ENCODE measurements around the gene EMC6. TPM values are rescaled to one million over a fixed set of nuclear protein-coding genes. Genes with fewer than 3 reads are reported as not detected.
"Not testable (repeated sequence)": the region's sequence is repeated elsewhere in the genome, so short reads cannot be mapped to it uniquely, and the experiment has no call there.

Gene EMC6
- total RNA-seq, 1 experiment from 2014 or later: 54.7 TPM

- no peak for DNase-seq (ENCODE audit: low spot score)
These were observed 12.4 kb downstream of the EMC6 start for GRCh38 chr17:3681057-3681456.

GRCh38 chr17:3681565-3681964 lies 13.0 kb downstream of the EMC6 start:
- DNase-seq (ENCODE audit: low spot score): no peak

GRCh38 chr17:3682033-3682432 lies 13.4 kb downstream of the EMC6 start:
- DNase-seq (ENCODE audit: low spot score): no peak

- DNase-seq (ENCODE audit: low spot score): peak; percentile 36
These were observed 14.5 kb downstream of the EMC6 start for GRCh38 chr17:3683054-3683511.

GRCh38 chr17:3685174-3685573 lies 16.6 kb downstream of the EMC6 start:
- no peak for DNase-seq (ENCODE audit: low spot score)

GRCh38 chr17:3688027-3688553 lies 19.5 kb downstream of the EMC6 start:
- DNase-seq (ENCODE audit: low spot score): no peak

- no peak for DNase-seq (ENCODE audit: low spot score)
These were observed 20.2 kb downstream of the EMC6 start for GRCh38 chr17:3688852-3689261.

GRCh38 chr17:3689262-3690093 lies 20.9 kb downstream of the EMC6 start:
- DNase-seq (ENCODE audit: low spot score): no peak

- DNase-seq (ENCODE audit: low spot score): no peak
These were observed 21.6 kb downstream of the EMC6 start for GRCh38 chr17:3690094-3690715.

- no peak for DNase-seq (ENCODE audit: low spot score)
These were observed 23.0 kb downstream of the EMC6 start for GRCh38 chr17:3691617-3692067.

GRCh38 chr17:3692346-3692745 lies 23.7 kb downstream of the EMC6 start:
- DNase-seq (ENCODE audit: low spot score): no peak

GRCh38 chr17:3693141-3693540 lies 24.5 kb downstream of the EMC6 start:
- no peak for DNase-seq (ENCODE audit: low spot score)

- DNase-seq (ENCODE audit: low spot score): no peak
These were observed 25.2 kb downstream of the EMC6 start for GRCh38 chr17:3693829-3694231.

- DNase-seq (ENCODE audit: low spot score): no peak
These were observed 26.6 kb downstream of the EMC6 start for GRCh38 chr17:3695129-3695722.

- DNase-seq (ENCODE audit: low spot score): no peak
These were observed 27.3 kb downstream of the EMC6 start, which contains the start of gene P2RX5 for GRCh38 chr17:3695723-3696411. TSS of gene P2RX5 (minus strand) at chr17:3696155. CDS start at chr17:3696005, 150 bp downstream.

- no peak for DNase-seq (ENCODE audit: low spot score)
These were observed 28.5 kb downstream of the EMC6 start for GRCh38 chr17:3697103-3697476.

- DNase-seq (ENCODE audit: low spot score): no peak
These were observed 29.5 kb downstream of the EMC6 start for GRCh38 chr17:3698139-3698538.

- DNase-seq (ENCODE audit: low spot score): no peak
These were observed 31.3 kb downstream of the EMC6 start for GRCh38 chr17:3699951-3700350.

GRCh38 chr17:3702041-3702539 lies 33.5 kb downstream of the EMC6 start:
- DNase-seq (ENCODE audit: low spot score): not testable (repeated sequence)

- no peak for DNase-seq (ENCODE audit: low spot score)
These were observed 36.5 kb downstream of the EMC6 start for GRCh38 chr17:3704931-3705717.

GRCh38 chr17:3705718-3705984 lies 37.0 kb downstream of the EMC6 start:
- not testable (repeated sequence) for DNase-seq (ENCODE audit: low spot score)

Data from HT-29 (cell line).